Natural killer cell (primary cell): Measurements from ENCODE around the gene JMJD1C. TPM values are rescaled to one million over a fixed set of nuclear protein-coding genes. Genes with fewer than 3 reads are reported as not detected.

Experiments
- ATAC-seq, 3 donors: fragments of 150-1000 bp in 2 of 3; fragments of 200-7000 bp in 1 of 3; cut with Tn5 transposase; 1 replicate in 1 of 3; 2 replicates in 2 of 3; pipeline ENCODE4 v1.10.0; 2021; ENCODE audit warnings: mild to moderate bottlenecking in 2 of 3, moderate library complexity in 2 of 3
- DNase-seq, 2 donors: peaks; one replicate each; pipeline versions ENCODE4 v3.0.0 to v3.0.0-alpha.2; 2013 to 2021; ENCODE audit warnings: mixed read lengths in 1 of 2
- H3K27ac ChIP-seq: one replicate; pipeline ENCODE4 v1.5.1; 2013; ENCODE audit warnings: mild to moderate bottlenecking, low read length
- H3K27me3 ChIP-seq: one replicate; pipeline ENCODE4 v1.6.1; 2013; ENCODE audit warnings: low read length; ENCODE audit not compliant: control insufficient read depth, insufficient read depth
- H3K36me3 ChIP-seq: one replicate; pipeline ENCODE4 v1.6.1; 2013; ENCODE audit warnings: low read length; ENCODE audit not compliant: control insufficient read depth, insufficient read depth
- H3K4me1 ChIP-seq: one replicate; pipeline ENCODE4 v1.6.1; 2013; ENCODE audit warnings: low read length; ENCODE audit not compliant: control insufficient read depth, insufficient read depth
- H3K4me3 ChIP-seq: one replicate; pipeline ENCODE4 v1.5.1; 2013; ENCODE audit warnings: low read length
- H3K9me3 ChIP-seq: one replicate; pipeline ENCODE4 v1.6.1; 2013; ENCODE audit warnings: low read length; ENCODE audit not compliant: control insufficient read depth, insufficient read depth
- H3K27ac Mint-ChIP-seq, 2 donors: one replicate each; pipeline ENCODE4 v1.8.0; 2022; ENCODE audit warnings: mild to moderate bottlenecking in 2 of 2, mixed read lengths in 2 of 2, moderate library complexity in 1 of 2
- H3K27me3 Mint-ChIP-seq, 2 donors: one replicate each; pipeline ENCODE4 v1.8.0; 2022; ENCODE audit warnings: low read depth in 2 of 2, mixed read lengths in 2 of 2
- H3K36me3 Mint-ChIP-seq: one replicate; pipeline ENCODE4 v1.8.0; 2022; ENCODE audit warnings: mixed read lengths
- H3K4me1 Mint-ChIP-seq, 2 donors: one replicate each; pipeline ENCODE4 v1.8.0; 2022; ENCODE audit warnings: mixed read lengths in 2 of 2
- H3K4me3 Mint-ChIP-seq: one replicate; pipeline ENCODE4 v1.8.0; 2022; ENCODE audit warnings: mild to moderate bottlenecking, moderate library complexity, mixed read lengths
- H3K9me3 Mint-ChIP-seq, 2 donors: one replicate each; pipeline ENCODE4 v1.8.0; 2022; ENCODE audit warnings: mixed read lengths in 2 of 2
- CTCF ChIP-seq: fragments of 200-600 bp; IDR thresholded peaks from one replicate; pipeline ENCODE4 v1.8.0; 2022; ENCODE audit warnings: antibody characterized with exemption
- WGBS: methylation state at CpG from one replicate; pipeline ENCODE4 v1.1.7; 2013; ENCODE audit warnings: missing lambda C conversion rate; ENCODE audit not compliant: insufficient coverage; 5-methylcytosine and 5-hydroxymethylcytosine counted together
- intact Hi-C: fragments of 100-400 bp; cut with micrococcal nuclease; formaldehyde crosslinking; loops from one replicate; pipeline ENCODE4 v1.14.2; 2022
- total RNA-seq, 4 donors: library from RNA; stranded (reverse); fragments of 120-200 nt in 1 of 4; gene quantifications; one replicate each; pipeline versions ENCODE4 v1.2.3 to v1.2.4, GENCODE V29; 2013 to 2022

The JMJD1C gene
- total RNA-seq, 3 donors from 2014 or later (not counting 1 experiment from before 2014, with no cell fraction given), result 125 to 208 (median 156) TPM

GRCh38 chr10:63331586-63331985, 134.2 kb downstream of the JMJD1C start:
- H3K36me3 Mint-ChIP-seq, result no peaks in the 10 kb centered on the region
- intact Hi-C loops, result no loop called here
- H3K4me3 Mint-ChIP-seq, result no peak overlapping the region
- Histone ChIP-seq H3K27ac (no peak overlapping the region), H3K36me3 (no peaks in the 10 kb centered on the region), H3K27me3 (no peaks in the 10 kb centered on the region), H3K9me3 (no peaks in the 10 kb centered on the region), H3K4me3 (no peak overlapping the region), H3K4me1 (no peaks in the 10 kb centered on the region)
- H3K27me3 Mint-ChIP-seq, result no peaks in the 10 kb centered on the region
- WGBS, result 95% methylated on average over 5 of the region's 5 CpGs
- ATAC-seq, result no peak
- H3K27ac Mint-ChIP-seq, result no peak overlapping the region
- no peaks in the 10 kb centered on the region for H3K9me3 Mint-ChIP-seq
- TF ChIP-seq CTCF, result no peak
- DNase-seq, result no peak
- H3K4me1 Mint-ChIP-seq, result peaks cover 0 to 4% of the 10 kb centered on the region in 2 donors

GRCh38 chr10:63324495-63324854, 141.3 kb downstream of the JMJD1C start:
- no peak overlapping the region for H3K27ac Mint-ChIP-seq
- intact Hi-C loops, result no loop called here
- TF ChIP-seq CTCF, result no peak
- no peaks in the 10 kb centered on the region for H3K9me3 ChIP-seq
- WGBS, result 77% methylated on average over 2 of the region's 2 CpGs
- no peak for DNase-seq
- no peaks in the 10 kb centered on the region for H3K36me3 Mint-ChIP-seq
- H3K4me1 Mint-ChIP-seq, result peaks cover 0 to 4% of the 10 kb centered on the region in 2 donors
- H3K27me3 ChIP-seq, result no peaks in the 10 kb centered on the region
- ATAC-seq, result no peak
- H3K9me3 Mint-ChIP-seq, result no peaks in the 10 kb centered on the region
- H3K27ac ChIP-seq, result no peak overlapping the region
- no peak overlapping the region for H3K4me3 ChIP-seq
- no peak overlapping the region for H3K4me3 Mint-ChIP-seq
- H3K27me3 Mint-ChIP-seq, result no peaks in the 10 kb centered on the region
- H3K36me3 ChIP-seq, result no peaks in the 10 kb centered on the region
- H3K4me1 ChIP-seq, result no peaks in the 10 kb centered on the region

GRCh38 chr10:63323701-63324494, 141.9 kb downstream of the JMJD1C start:
- ATAC-seq, result no peak
- Histone ChIP-seq H3K4me3 (no peak overlapping the region), H3K9me3 (no peaks in the 10 kb centered on the region), H3K27me3 (no peaks in the 10 kb centered on the region), H3K4me1 (no peaks in the 10 kb centered on the region), H3K36me3 (no peaks in the 10 kb centered on the region), H3K27ac (no peak overlapping the region)
- H3K27me3 Mint-ChIP-seq, result no peaks in the 10 kb centered on the region
- H3K36me3 Mint-ChIP-seq, result no peaks in the 10 kb centered on the region
- no peaks in the 10 kb centered on the region for H3K9me3 Mint-ChIP-seq
- TF ChIP-seq CTCF, result no peak
- DNase-seq, result no peak
- no peak overlapping the region for H3K4me3 Mint-ChIP-seq
- 93% methylated on average over 5 of the region's 6 CpGs for WGBS
- intact Hi-C loops, result no loop called here
- H3K27ac Mint-ChIP-seq, result no peak overlapping the region
- H3K4me1 Mint-ChIP-seq, result peaks cover 0 to 4% of the 10 kb centered on the region in 2 donors

- Histone ChIP-seq H3K9me3 (no peaks in the 10 kb centered on the region), H3K27ac (no peak overlapping the region), H3K4me3 (no peak overlapping the region), H3K36me3 (no peaks in the 10 kb centered on the region), H3K27me3 (no peaks in the 10 kb centered on the region), H3K4me1 (no peaks in the 10 kb centered on the region)
- no peak for TF ChIP-seq CTCF
- 100% methylated on average over 1 of the region's 1 CpG for WGBS
- Mint-ChIP-seq H3K4me3 (no peak overlapping the region), H3K27ac (no peak overlapping the region), H3K4me1 (peaks cover 0 to 4% of the 10 kb centered on the region in 2 donors), H3K36me3 (no peaks in the 10 kb centered on the region), H3K27me3 (no peaks in the 10 kb centered on the region), H3K9me3 (no peaks in the 10 kb centered on the region)
- intact Hi-C loops, result no loop called here
- DNase-seq, result no peak
- ATAC-seq, result no peak
Observed at GRCh38 chr10:63320683-63321082, 145.1 kb downstream of the JMJD1C start.
